ENCODE results near the gene HYPK.
"Not testable (repeated sequence)": the region's sequence is repeated elsewhere in the genome, so short reads cannot be mapped to it uniquely, and the experiment has no call there.

Gene HYPK

GRCh38 chr15:43796566-43796965 lies 3.8 kb upstream of the HYPK start:
- DNase-seq: no peak

GRCh38 chr15:43799209-43799944 lies 1.0 kb upstream of the HYPK start:
- no peak for DNase-seq

- DNase-seq: no peak
Measured at GRCh38 chr15:43799945-43800285, 484 bp upstream of the HYPK start, which contains the start of gene SERINC4. SERINC4 (minus strand) TSS chr15:43800220; CDS start chr15:43799986, 234 bp downstream.

GRCh38 chr15:43802676-43803075 lies 2.3 kb downstream of the HYPK start:
- DNase-seq: not testable (repeated sequence)

GRCh38 chr15:43808435-43808950 lies 8.1 kb downstream of the HYPK start:
- DNase-seq: no peak

GRCh38 chr15:43808960-43809678 lies 8.7 kb downstream of the HYPK start:
- peak; percentile 57 for DNase-seq

GRCh38 chr15:43815064-43815463 lies 14.7 kb downstream of the HYPK start:
- not testable (repeated sequence) for DNase-seq

DNA sequence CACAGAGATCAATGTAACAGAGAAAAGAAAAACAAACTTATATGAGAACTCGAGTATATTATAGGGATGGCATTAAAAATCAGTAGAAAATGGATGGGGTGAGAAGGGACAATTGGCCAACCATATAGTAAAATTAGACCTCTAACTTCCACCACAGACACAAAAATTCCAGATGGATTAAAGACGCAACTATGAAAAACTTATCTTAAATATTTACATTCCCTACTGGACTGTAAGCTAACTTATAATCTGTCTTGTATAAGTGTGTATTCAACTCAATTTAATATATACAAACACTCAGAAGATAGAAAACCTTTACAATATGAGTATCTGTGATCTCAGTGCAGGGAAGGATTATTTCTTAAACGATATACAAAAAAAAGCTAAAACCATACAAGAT lies 21.1 kb downstream of the HYPK start:
- no peak for DNase-seq

- DNase-seq: peak; percentile 96
Measured at GRCh38 chr15:43824302-43825246, 24.2 kb downstream of the HYPK start, which contains the start of gene MFAP1. MFAP1 (minus strand) TSS chr15:43824690; CDS start chr15:43824569, 121 bp downstream.

- not testable (repeated sequence) for DNase-seq
Measured at GRCh38 chr15:43825305-43825704, 24.9 kb downstream of the HYPK start.

DNA sequence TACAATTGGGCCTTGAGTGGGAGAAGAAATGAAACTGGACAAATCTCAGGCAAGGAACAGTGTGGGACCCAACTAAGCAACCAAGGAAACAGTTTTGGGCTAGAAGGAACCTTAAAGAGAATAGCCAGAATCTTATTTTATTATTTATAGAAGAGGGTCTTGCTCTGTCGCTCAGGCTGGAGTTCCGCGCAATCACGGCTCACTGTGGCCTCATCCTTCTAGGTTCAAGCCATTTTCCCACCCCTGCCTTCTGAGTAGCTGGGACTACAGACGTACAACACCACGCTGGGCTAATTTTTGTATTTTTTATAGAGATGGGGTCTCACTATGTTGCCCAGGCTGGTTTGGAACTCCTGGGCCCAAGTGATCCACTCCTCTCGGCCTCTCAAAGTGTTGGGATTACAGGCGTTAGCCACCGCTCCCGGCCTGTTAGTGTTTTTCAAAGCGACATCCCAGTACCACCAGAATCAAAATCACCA lies 25.7 kb downstream of the HYPK start:
- DNase-seq: no peak

GRCh38 chr15:43826508-43827341 lies 26.3 kb downstream of the HYPK start, which contains the start of gene WDR76:
WDR76 (plus strand) TSS chr15:43827002; CDS start chr15:43827033, 31 bp downstream.
- peak; percentile 72 for DNase-seq

- DNase-seq: no peak
Measured at GRCh38 chr15:43828061-43828657, 27.8 kb downstream of the HYPK start.

- DNase-seq: not testable (repeated sequence)
Measured at GRCh38 chr15:43829951-43830540, 29.6 kb downstream of the HYPK start.

GRCh38 chr15:43830691-43831275 lies 30.4 kb downstream of the HYPK start:
- not testable (repeated sequence) for DNase-seq

DNA sequence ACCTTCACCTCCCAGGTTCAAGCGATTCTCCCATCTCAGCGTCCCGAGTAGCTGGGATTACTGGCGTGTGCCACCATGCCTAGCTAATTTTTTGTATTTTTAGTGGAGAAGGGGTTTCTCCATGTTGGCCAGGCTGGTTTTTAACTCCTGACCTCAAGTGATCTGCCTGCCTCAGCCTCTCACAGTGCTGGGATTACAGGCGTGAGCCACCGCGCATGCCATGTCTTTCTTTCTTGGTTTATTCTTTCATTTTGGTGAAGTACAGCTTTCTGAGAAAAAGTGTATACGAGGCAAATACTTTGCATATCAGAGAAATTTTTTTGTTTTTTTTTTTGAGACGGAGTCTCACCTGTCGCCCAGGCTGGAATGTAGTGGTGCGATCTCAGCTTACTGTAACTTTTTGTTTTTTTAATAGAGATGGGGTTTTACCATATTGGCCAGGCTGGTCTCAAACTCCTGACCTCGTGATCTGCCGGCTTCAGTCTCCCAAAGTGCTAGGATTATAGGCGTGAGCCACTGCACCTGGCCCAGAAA lies 31.2 kb downstream of the HYPK start:
- not testable (repeated sequence) for DNase-seq

DNA sequence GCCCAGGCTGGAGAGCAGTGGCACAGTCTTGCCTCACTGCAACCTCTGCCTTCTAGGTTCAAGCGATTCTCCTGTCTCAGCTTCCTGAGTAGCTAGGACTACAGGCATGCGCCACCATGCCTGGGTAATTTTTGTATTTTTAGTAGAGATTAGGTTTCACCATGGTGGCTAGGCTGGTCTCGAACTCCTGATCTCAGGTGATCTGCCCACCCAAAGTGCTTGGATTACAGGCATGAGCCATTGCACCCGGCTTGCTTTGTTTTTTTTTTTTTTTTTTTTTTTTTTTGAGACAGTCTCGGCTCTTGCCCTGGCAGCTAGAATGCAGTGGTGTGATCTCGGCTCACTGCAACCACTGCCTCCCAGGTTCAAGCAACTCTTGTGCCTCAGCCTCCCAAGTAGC lies 32.1 kb downstream of the HYPK start:
- not testable (repeated sequence) for DNase-seq

GRCh38 chr15:43845421-43845820 lies 45.0 kb downstream of the HYPK start:
- DNase-seq: no peak

- no peak for DNase-seq
Measured at GRCh38 chr15:43851251-43851650, 50.9 kb downstream of the HYPK start.

- DNase-seq: no peak
Measured at GRCh38 chr15:43852607-43853006, 52.2 kb downstream of the HYPK start.

Measured in CD4-positive, alpha-beta T cell treated with Interleukin-15 for 1 hour (primary cell).